Transverse colon (tissue), 4 donors: ENCODE measurements around the gene MAP2K5.

Experiments used
- CTCF ChIP-seq, 5 experiments: fragments of 200-600 bp in 3 of 5; fragments of 450-650 bp in 2 of 5; sonication (generic) in 3 of 5; IDR thresholded peaks; 1 replicate in 2 of 5; 2 replicates in 3 of 5; pipeline ENCODE4 v1.5.1; 2016 to 2017; ENCODE audit warnings: antibody characterized with exemption in 5 of 5, inconsistent platforms in 3 of 5, mild to moderate bottlenecking in 2 of 5, moderate library complexity in 1 of 5
- POLR2A ChIP-seq: fragments of 450-650 bp; IDR thresholded peaks from one replicate; pipeline ENCODE4 v1.6.1; 2016; ENCODE audit warnings: antibody characterized with exemption, mild to moderate bottlenecking, moderate library complexity
- POLR2AphosphoS5 ChIP-seq, 3 donors: sonication (generic); formaldehyde crosslinking; IDR thresholded peaks; one replicate each; pipeline ENCODE4 v1.6.1; 2016; ENCODE audit warnings: antibody characterized with exemption in 3 of 3

- TF ChIP-seq POLR2A (no peak), CTCF (IDR thresholded peaks at IDR 0.05) (no peak), POLR2AphosphoS5 (IDR thresholded peaks at IDR 0.05) (no peak)
Measured at GRCh38 chr15:67719330-67719959, 176.9 kb downstream of the MAP2K5 start.
